ENCODE results near the gene LRPAP1.

The LRPAP1 gene

DNA sequence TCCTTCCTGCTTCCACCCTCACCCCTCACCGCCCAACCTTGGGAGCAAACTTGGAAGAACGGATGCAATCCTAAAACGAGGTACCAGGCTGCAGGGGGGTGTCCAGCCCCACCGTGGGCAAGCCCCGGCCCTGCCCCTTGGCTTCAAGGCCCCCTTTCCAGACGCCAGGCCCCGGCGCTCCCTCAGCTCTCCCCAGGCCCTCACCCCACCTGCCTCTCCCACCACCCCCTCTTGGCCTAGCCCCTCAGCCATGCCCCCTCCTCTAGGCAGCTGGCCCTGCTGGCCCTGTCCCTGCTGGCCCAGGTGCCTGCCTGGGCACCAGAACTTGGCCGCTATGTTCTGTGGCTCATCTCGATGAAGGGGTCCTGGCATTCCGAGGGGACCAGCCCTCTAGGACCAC lies 33.8 kb downstream of the LRPAP1 start:
- Histone ChIP-seq H3K27me3 (ENCODE audit: control insufficient read depth in 1 of 2, insufficient read depth in 1 of 2, low read length in 2 of 2) (peaks cover 13 to 32% of the 10 kb centered on the region in 2 experiments), H2BK5ac (ENCODE audit: low read depth, low read length, poor library complexity, severe bottlenecking) (no peak overlapping the region), H2BK12ac (ENCODE audit: low read length in 2 of 2) (no peak overlapping the region), H2BK15ac (ENCODE audit: low read depth, poor library complexity, severe bottlenecking) (no peak overlapping the region), H3K9me3 (ENCODE audit: control insufficient read depth, low read length) (no peaks in the 10 kb centered on the region), H2AFZ (ENCODE audit: low read depth, low read length) (no peak overlapping the region), H3K9ac (ENCODE audit: low read length) (no peak overlapping the region), H3K14ac (ENCODE audit: low read length in 2 of 2) (no peak overlapping the region), H3K4ac (ENCODE audit: low read depth in 1 of 2, low read length in 2 of 2) (no peak overlapping the region), H4K8ac (ENCODE audit: low read length) (no peak overlapping the region), H2BK120ac (ENCODE audit: low read depth, low read length) (no peak overlapping the region), H3K4me1 (ENCODE audit: control insufficient read depth, insufficient read depth, low read depth, low read length) (peaks cover 24% of the 10 kb centered on the region), H3K36me3 (ENCODE audit: control insufficient read depth in 1 of 2, insufficient read depth in 2 of 2, low read depth in 1 of 2, low read length in 2 of 2) (peaks cover 0 to 75% of the 10 kb centered on the region in 2 experiments), H3K23ac (ENCODE audit: low read length in 2 of 2) (no peak overlapping the region), H3K79me1 (replicated peaks; ENCODE audit: low read length, poor library complexity, severe bottlenecking) (peaks cover 36% of the 10 kb centered on the region), H3K27ac (ENCODE audit: low read length, poor library complexity, severe bottlenecking) (no peak overlapping the region), H3K4me2 (ENCODE audit: low read length, poor library complexity, severe bottlenecking) (no peak overlapping the region), H3K4me3 (ENCODE audit: insufficient read depth in 1 of 2, low read depth in 1 of 2, low read length in 2 of 2) (no peak overlapping the region), H3K18ac (ENCODE audit: low read depth in 1 of 2, low read length in 2 of 2) (no peak overlapping the region), H4K91ac (ENCODE audit: low read length) (no peak overlapping the region), H2AK5ac (ENCODE audit: low read length, severe bottlenecking) (no peak overlapping the region)
- WGBS, result 81% methylated on average over 11 of the region's 11 CpGs
- no peak for DNase-seq

- Histone ChIP-seq H3K4me2 (ENCODE audit: low read length, poor library complexity, severe bottlenecking) (no peak overlapping the region), H3K14ac (ENCODE audit: low read length in 2 of 2) (peak overlapping the region in 1 of 2 experiments; percentile 22), H4K91ac (ENCODE audit: low read length) (no peak overlapping the region), H3K4me3 (ENCODE audit: insufficient read depth in 1 of 2, low read depth in 1 of 2, low read length in 2 of 2) (no peak overlapping the region), H3K9ac (ENCODE audit: low read length) (no peak overlapping the region), H3K27me3 (ENCODE audit: control insufficient read depth in 1 of 2, insufficient read depth in 1 of 2, low read length in 2 of 2) (peaks cover 13 to 38% of the 10 kb centered on the region in 2 experiments), H3K9me3 (ENCODE audit: control insufficient read depth, low read length) (no peaks in the 10 kb centered on the region), H3K36me3 (ENCODE audit: control insufficient read depth in 1 of 2, insufficient read depth in 2 of 2, low read depth in 1 of 2, low read length in 2 of 2) (peaks cover 0 to 75% of the 10 kb centered on the region in 2 experiments), H3K4me1 (ENCODE audit: control insufficient read depth, insufficient read depth, low read depth, low read length) (peaks cover 26% of the 10 kb centered on the region), H3K27ac (ENCODE audit: low read length, poor library complexity, severe bottlenecking) (no peak overlapping the region), H2AFZ (ENCODE audit: low read depth, low read length) (no peak overlapping the region), H2BK15ac (ENCODE audit: low read depth, poor library complexity, severe bottlenecking) (no peak overlapping the region), H3K18ac (ENCODE audit: low read depth in 1 of 2, low read length in 2 of 2) (no peak overlapping the region), H2AK5ac (ENCODE audit: low read length, severe bottlenecking) (no peak overlapping the region), H2BK120ac (ENCODE audit: low read depth, low read length) (no peak overlapping the region), H4K8ac (ENCODE audit: low read length) (no peak overlapping the region), H3K4ac (ENCODE audit: low read depth in 1 of 2, low read length in 2 of 2) (no peak overlapping the region), H3K79me1 (replicated peaks; ENCODE audit: low read length, poor library complexity, severe bottlenecking) (peaks cover 31% of the 10 kb centered on the region), H2BK12ac (ENCODE audit: low read length in 2 of 2) (no peak overlapping the region), H2BK5ac (ENCODE audit: low read depth, low read length, poor library complexity, severe bottlenecking) (no peak overlapping the region), H3K23ac (ENCODE audit: low read length in 2 of 2) (no peak overlapping the region)
- 85% methylated on average over 24 of the region's 24 CpGs for WGBS
- DNase-seq, result no peak
Measured at GRCh38 chr4:3497523-3498389, 34.5 kb downstream of the LRPAP1 start.

DNA sequence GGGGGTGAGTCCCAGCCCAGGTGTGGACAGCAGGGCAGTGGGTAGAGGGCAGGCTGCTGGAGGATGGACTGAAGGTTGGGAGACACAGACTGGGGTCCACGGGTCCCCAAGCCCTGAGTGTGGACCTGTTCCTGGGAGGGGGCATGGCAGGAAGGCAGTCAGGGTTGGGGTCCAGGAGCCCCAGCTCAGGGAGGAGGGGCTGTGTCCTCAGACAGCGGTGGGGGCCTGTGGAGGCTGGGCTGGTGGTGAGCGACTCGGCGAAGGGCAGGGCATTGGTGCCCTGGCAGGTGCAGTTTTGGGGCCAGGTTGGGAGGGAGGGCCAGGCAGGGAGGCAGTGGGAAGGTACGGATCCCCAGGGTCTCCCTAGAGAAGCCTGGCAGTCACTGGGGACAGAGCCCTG lies 35.1 kb downstream of the LRPAP1 start:
- Histone ChIP-seq H4K91ac (ENCODE audit: low read length) (no peak overlapping the region), H3K27me3 (ENCODE audit: control insufficient read depth in 1 of 2, insufficient read depth in 1 of 2, low read length in 2 of 2) (peaks cover 13 to 44% of the 10 kb centered on the region in 2 experiments), H3K79me1 (replicated peaks; ENCODE audit: low read length, poor library complexity, severe bottlenecking) (peaks cover 24% of the 10 kb centered on the region), H3K4me3 (ENCODE audit: insufficient read depth in 1 of 2, low read depth in 1 of 2, low read length in 2 of 2) (no peak overlapping the region), H2BK15ac (ENCODE audit: low read depth, poor library complexity, severe bottlenecking) (no peak overlapping the region), H2AK5ac (ENCODE audit: low read length, severe bottlenecking) (no peak overlapping the region), H3K4me2 (ENCODE audit: low read length, poor library complexity, severe bottlenecking) (no peak overlapping the region), H3K4me1 (ENCODE audit: control insufficient read depth, insufficient read depth, low read depth, low read length) (peaks cover 33% of the 10 kb centered on the region), H3K9ac (ENCODE audit: low read length) (no peak overlapping the region), H2BK5ac (ENCODE audit: low read depth, low read length, poor library complexity, severe bottlenecking) (no peak overlapping the region), H3K4ac (ENCODE audit: low read depth in 1 of 2, low read length in 2 of 2) (no peak overlapping the region), H3K14ac (ENCODE audit: low read length in 2 of 2) (no peak overlapping the region), H3K36me3 (ENCODE audit: control insufficient read depth in 1 of 2, insufficient read depth in 2 of 2, low read depth in 1 of 2, low read length in 2 of 2) (peaks cover 0 to 71% of the 10 kb centered on the region in 2 experiments), H2AFZ (ENCODE audit: low read depth, low read length) (no peak overlapping the region), H2BK12ac (ENCODE audit: low read length in 2 of 2) (no peak overlapping the region), H4K8ac (ENCODE audit: low read length) (no peak overlapping the region), H2BK120ac (ENCODE audit: low read depth, low read length) (no peak overlapping the region), H3K27ac (ENCODE audit: low read length, poor library complexity, severe bottlenecking) (no peak overlapping the region), H3K23ac (ENCODE audit: low read length in 2 of 2) (no peak overlapping the region), H3K9me3 (ENCODE audit: control insufficient read depth, low read length) (no peaks in the 10 kb centered on the region), H3K18ac (ENCODE audit: low read depth in 1 of 2, low read length in 2 of 2) (no peak overlapping the region)
- no peak for DNase-seq
- 93% methylated on average over 6 of the region's 6 CpGs for WGBS

- no peaks in the 10 kb centered on the region for H3K9me3 ChIP-seq (ENCODE audit: control insufficient read depth, low read length)
- H3K79me1 ChIP-seq (replicated peaks; ENCODE audit: low read length, poor library complexity, severe bottlenecking), result peaks cover 15% of the 10 kb centered on the region
- DNase-seq, result no peak
- no peak overlapping the region for H3K4me2 ChIP-seq (ENCODE audit: low read length, poor library complexity, severe bottlenecking)
- peaks cover 0 to 60% of the 10 kb centered on the region in 2 experiments for H3K36me3 ChIP-seq (ENCODE audit: control insufficient read depth in 1 of 2, insufficient read depth in 2 of 2, low read depth in 1 of 2, low read length in 2 of 2)
- no peak overlapping the region for H2BK12ac ChIP-seq (ENCODE audit: low read length in 2 of 2)
- H3K4me3 ChIP-seq (ENCODE audit: insufficient read depth in 1 of 2, low read depth in 1 of 2, low read length in 2 of 2), result no peak overlapping the region
- no peak overlapping the region for H2BK15ac ChIP-seq (ENCODE audit: low read depth, poor library complexity, severe bottlenecking)
- no peak overlapping the region for H3K27ac ChIP-seq (ENCODE audit: low read length, poor library complexity, severe bottlenecking)
- no peak overlapping the region for H3K4ac ChIP-seq (ENCODE audit: low read depth in 1 of 2, low read length in 2 of 2)
- H3K18ac ChIP-seq (ENCODE audit: low read depth in 1 of 2, low read length in 2 of 2), result no peak overlapping the region
- H4K91ac ChIP-seq (ENCODE audit: low read length), result no peak overlapping the region
- no peak overlapping the region for H2BK120ac ChIP-seq (ENCODE audit: low read depth, low read length)
- no peak overlapping the region for H3K9ac ChIP-seq (ENCODE audit: low read length)
- peaks cover 19 to 55% of the 10 kb centered on the region in 2 experiments for H3K27me3 ChIP-seq (ENCODE audit: control insufficient read depth in 1 of 2, insufficient read depth in 1 of 2, low read length in 2 of 2)
- no peak overlapping the region for H2AK5ac ChIP-seq (ENCODE audit: low read length, severe bottlenecking)
- no peak overlapping the region for H3K23ac ChIP-seq (ENCODE audit: low read length in 2 of 2)
- H4K8ac ChIP-seq (ENCODE audit: low read length), result no peak overlapping the region
- H3K4me1 ChIP-seq (ENCODE audit: control insufficient read depth, insufficient read depth, low read depth, low read length), result peaks cover 39% of the 10 kb centered on the region
- H2BK5ac ChIP-seq (ENCODE audit: low read depth, low read length, poor library complexity, severe bottlenecking), result no peak overlapping the region
- WGBS, result 85% methylated on average over 14 of the region's 14 CpGs
- no peak overlapping the region for H3K14ac ChIP-seq (ENCODE audit: low read length in 2 of 2)
- H2AFZ ChIP-seq (ENCODE audit: low read depth, low read length), result no peak overlapping the region
Measured at GRCh38 chr4:3496021-3496420, 36.2 kb downstream of the LRPAP1 start.

Data from mesenchymal stem cell (in vitro differentiated cells and primary cell).